ENCODE results near the gene ZDHHC3.

Gene ZDHHC3

GRCh38 chr3:44890258-44890657 lies 85.7 kb downstream of the ZDHHC3 start:
- no peak for DNase-seq

GRCh38 chr3:44887101-44887500 lies 88.9 kb downstream of the ZDHHC3 start:
- DNase-seq, result no peak

- no peak for DNase-seq
These were observed 89.4 kb downstream of the ZDHHC3 start for GRCh38 chr3:44886561-44886960.

- DNase-seq, result no peak
These were observed 90.4 kb downstream of the ZDHHC3 start for GRCh38 chr3:44885618-44886017.

- no peak for DNase-seq
These were observed 92.0 kb downstream of the ZDHHC3 start for GRCh38 chr3:44883999-44884431.

GRCh38 chr3:44883213-44883955 lies 92.6 kb downstream of the ZDHHC3 start:
- no peak for DNase-seq

- DNase-seq, result no peak
These were observed 95.7 kb downstream of the ZDHHC3 start for GRCh38 chr3:44880284-44880683.

GRCh38 chr3:44877333-44877732 lies 98.6 kb downstream of the ZDHHC3 start:
- no peak for DNase-seq

GRCh38 chr3:44875596-44875995 lies 100.4 kb downstream of the ZDHHC3 start:
- DNase-seq, result no peak
